ENCODE measurements around the gene TDRD9. TPM values are rescaled to one million over a fixed set of nuclear protein-coding genes. Genes with fewer than 3 reads are reported as not detected.

The TDRD9 gene
- total RNA-seq, 2 donors from 2014 or later, result 8.6 to 20.8 TPM

DNA sequence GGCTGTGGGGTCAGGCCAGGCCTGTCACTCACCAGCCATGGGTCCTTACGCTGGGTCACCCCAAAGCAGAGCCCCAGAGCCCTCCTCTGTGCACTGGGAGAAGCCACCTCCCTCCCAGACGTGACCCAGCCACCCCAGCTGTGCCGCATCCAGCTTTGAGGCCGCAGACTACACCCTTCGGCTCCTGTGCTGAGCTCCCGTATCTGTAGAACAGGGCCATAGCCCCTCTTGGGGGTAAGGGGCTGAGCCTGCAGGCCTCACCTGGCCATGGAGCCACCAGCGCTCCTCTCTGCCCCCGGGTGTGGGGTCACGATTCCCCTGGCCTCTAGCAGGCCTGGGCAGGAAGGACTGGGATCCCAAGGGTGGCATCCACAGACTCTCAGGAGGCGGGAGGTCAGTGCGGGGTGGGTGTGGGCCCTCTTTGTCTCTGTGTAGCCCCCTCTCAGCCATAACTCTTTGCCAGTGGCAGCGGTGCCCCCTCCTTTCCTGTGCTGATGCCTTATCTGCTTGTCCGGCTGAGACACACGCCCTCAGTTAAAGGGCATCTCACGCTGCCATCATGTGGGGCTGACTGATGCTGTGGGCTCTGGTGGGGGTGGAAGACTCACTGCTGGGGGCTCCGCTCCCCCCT lies 173.5 kb downstream of the TDRD9 start:
- no peak for DNase-seq (ENCODE audit: low spot score)
- H3K27me3 ChIP-seq, result no peaks in the 10 kb centered on the region
- H3K27ac ChIP-seq, result no peak overlapping the region
- H3K4me1 ChIP-seq, result peaks cover 0 to 26% of the 10 kb centered on the region in 2 donors
- peaks cover 7% of the 10 kb centered on the region for H3K36me3 ChIP-seq
- TF ChIP-seq CTCF (IDR thresholded peaks at IDR 0.05), result no peak
- H3K4me3 ChIP-seq, result no peak overlapping the region
- H3K9me3 ChIP-seq, result no peaks in the 10 kb centered on the region

Other genes with a start within 250 kb of the TDRD9 start
- gene XRCC3, start 213.0 kb upstream of the TDRD9 start, total RNA-seq, result 1 to 10 TPM; 2.1 to 3.6 TPM
- 10 to 100 TPM; 43.7 to 71.6 TPM for gene ZFYVE21, start 212.6 kb upstream of the TDRD9 start, total RNA-seq
- gene PPP1R13B, start 80.9 kb upstream of the TDRD9 start, total RNA-seq, result 10 to 100 TPM; 45.7 to 47.8 TPM
- gene RD3L, start 14.1 kb downstream of the TDRD9 start, total RNA-seq, result 10 to 100 TPM in 1 of 2 donors, 1 to 10 TPM in 1; 7.6 to 25.2 TPM
- gene ASPG, start 157.2 kb downstream of the TDRD9 start, total RNA-seq, result 100 to 1,000 TPM in 1 of 2 donors, 10 to 100 TPM in 1; 78.5 to 161 TPM
- 10 to 100 TPM in 1 of 2 donors, 1 to 10 TPM in 1; 5.6 to 14.1 TPM for gene KIF26A, start 210.1 kb downstream of the TDRD9 start, total RNA-seq